Measurements from ENCODE around the gene ATP13A1.

GRCh38 chr19:19619181-19619848, 44.2 kb downstream of the ATP13A1 start:
- TF ChIP-seq CTCF (IDR thresholded peaks at IDR 0.05), result no peak
- no peak for TF ChIP-seq POLR2A (IDR thresholded peaks at IDR 0.05)
- no peak for TF ChIP-seq POLR2AphosphoS5 (IDR thresholded peaks at IDR 0.05; ENCODE audit: insufficient read depth in 1 of 2, low read depth in 1 of 2)

All from vagina (tissue), 2 donors.